PC-9 (cell line): Measurements from ENCODE around the gene MARCHF11. TPM values are rescaled to one million over a fixed set of nuclear protein-coding genes. Genes with fewer than 3 reads are reported as not detected.

ENCODE experiments used
- BruUV-seq: library from RNA; stranded (reverse); fragments of 400-500 nt; replicated peaks from 2 replicates; lab custom pipeline; 2021; lab: Mats Ljungman, UMichigan
- CTCF ChIA-PET: fragments of 300-600 bp; sonication (Branson Sonifier 250); formaldehyde crosslinking; loops from one replicate; lab custom pipeline; 2022; ENCODE audit warnings: antibody characterized with exemption; lab: Charles Lee
- POLR2A ChIA-PET: fragments of 300-600 bp; sonication (Branson Sonifier 250); formaldehyde crosslinking; loops from one replicate; lab custom pipeline; 2022; ENCODE audit warnings: antibody characterized with exemption; ENCODE audit not compliant: unreplicated experiment; lab: Charles Lee
- DNase-seq, 2 experiments: peaks; one replicate each; pipeline versions ENCODE4 v3.0.0 to v3.0.0-alpha.2; 2015 to 2022; ENCODE audit warnings: mixed read lengths in 1 of 2
- H2AFZ ChIP-seq: fragments of 200-600 bp; sonication (generic); 2 replicates; pipeline ENCODE4 v1.8.1; 2017; ENCODE audit warnings: antibody characterized with exemption
- H3F3A ChIP-seq: fragments of 200-600 bp; sonication (generic); 2 replicates; pipeline ENCODE4 v1.8.1; 2017; ENCODE audit warnings: antibody characterized with exemption, mild to moderate bottlenecking, low read depth; ENCODE audit not compliant: insufficient read depth
- H3K27ac ChIP-seq: fragments of 200-600 bp; sonication (generic); 2 replicates; pipeline ENCODE4 v1.6.1; 2016; ENCODE audit warnings: mixed run types
- H3K27me3 ChIP-seq: fragments of 200-600 bp; sonication (generic); 2 replicates; pipeline ENCODE4 v1.6.1; 2016; ENCODE audit warnings: low read depth, mixed run types; ENCODE audit not compliant: insufficient read depth
- H3K36me3 ChIP-seq: fragments of 200-600 bp; sonication (generic); 2 replicates; pipeline ENCODE4 v1.6.1; 2016; ENCODE audit warnings: low read depth, mixed run types
- H3K4me1 ChIP-seq: fragments of 200-600 bp; sonication (generic); replicated peaks from 2 replicates; pipeline ENCODE4 v1.6.1; 2016; ENCODE audit warnings: mixed run types; ENCODE audit not compliant: insufficient read depth
- H3K4me2 ChIP-seq: fragments of 200-600 bp; sonication (generic); 2 replicates; pipeline ENCODE4 v1.6.1; 2017; ENCODE audit warnings: mixed run types
- H3K4me3 ChIP-seq: fragments of 200-600 bp; sonication (generic); 2 replicates; pipeline ENCODE4 v1.6.1; 2016; ENCODE audit warnings: mixed run types
- H3K79me2 ChIP-seq: fragments of 200-600 bp; sonication (generic); 2 replicates; pipeline ENCODE4 v1.6.1; 2017; ENCODE audit warnings: low read depth, mixed run types
- H3K9me2 ChIP-seq: fragments of 200-600 bp; sonication (generic); 2 replicates; pipeline ENCODE4 v1.8.1; 2017; ENCODE audit warnings: mild to moderate bottlenecking; ENCODE audit not compliant: insufficient read depth
- H3K9me3 ChIP-seq: fragments of 200-600 bp; sonication (generic); 2 replicates; pipeline ENCODE4 v1.8.1; 2016; ENCODE audit warnings: low read depth; ENCODE audit not compliant: insufficient read depth
- H4K20me1 ChIP-seq: fragments of 200-600 bp; sonication (generic); 2 replicates; pipeline ENCODE4 v1.8.1; 2017; ENCODE audit not compliant: insufficient read depth
- CTCF ChIP-seq: fragments of 200-600 bp; sonication (generic); conservative IDR thresholded peaks from 2 replicates; pipeline ENCODE4 v1.6.1; 2017; ENCODE audit warnings: mixed run types, antibody characterized with exemption, mild to moderate bottlenecking, moderate library complexity
- EZH2 ChIP-seq: fragments of 200-600 bp; sonication (generic); IDR thresholded peaks from 2 replicates; pipeline ENCODE4 v1.8.0; 2017; ENCODE audit warnings: antibody characterized with exemption, low read depth
- intact Hi-C: fragments of 100-400 bp; cut with micrococcal nuclease; formaldehyde crosslinking; loops from one replicate; pipeline ENCODE4 v1.10.0; 2022; ENCODE audit not compliant: unreplicated experiment
- total RNA-seq: library from RNA; stranded (reverse); gene quantifications from 2 replicates; pipeline ENCODE4 v1.2.3, GENCODE V29; 2021

Gene MARCHF11
- total RNA-seq, 1 experiment from 2014 or later = not detected

GRCh38 chr5:16156152-16156551 lies 23.4 kb downstream of the MARCHF11 start:
- no peaks in the 10 kb centered on the region for H4K20me1 ChIP-seq
- ChIA-PET CTCF (no interaction called here), POLR2A (no interaction called here)
- no peak for DNase-seq
- no peaks in the 10 kb centered on the region for H3K36me3 ChIP-seq
- no peaks in the 10 kb centered on the region for H3K9me3 ChIP-seq
- H3F3A ChIP-seq = no peaks in the 10 kb centered on the region
- TF ChIP-seq CTCF (no peak), EZH2 (no peak)
- no peak overlapping the region for H3K27ac ChIP-seq
- intact Hi-C loops = no loop called here
- no peaks in the 10 kb centered on the region for H3K4me1 ChIP-seq
- H3K79me2 ChIP-seq = no peaks in the 10 kb centered on the region
- H2AFZ ChIP-seq = no peak overlapping the region
- no peak overlapping the region for H3K4me2 ChIP-seq
- no TSS peak for BruUV-seq
- H3K9me2 ChIP-seq = peaks cover 5% of the 10 kb centered on the region; the same call in 1 of the 2 replicates
- H3K27me3 ChIP-seq = no peaks in the 10 kb centered on the region
- no peak overlapping the region for H3K4me3 ChIP-seq

GRCh38 chr5:16152601-16153568 lies 26.7 kb downstream of the MARCHF11 start:
- Histone ChIP-seq H3K4me1 (no peaks in the 10 kb centered on the region), H3K27ac (no peak overlapping the region), H3K27me3 (no peaks in the 10 kb centered on the region), H3K79me2 (no peaks in the 10 kb centered on the region), H3K9me3 (no peaks in the 10 kb centered on the region), H3K4me2 (no peak overlapping the region), H3K4me3 (no peak overlapping the region), H2AFZ (no peak overlapping the region), H3K36me3 (no peaks in the 10 kb centered on the region), H4K20me1 (no peaks in the 10 kb centered on the region), H3F3A (no peaks in the 10 kb centered on the region), H3K9me2 (peaks cover 5% of the 10 kb centered on the region; the same call in 1 of the 2 replicates)
- CTCF ChIA-PET = no interaction called here
- no TSS peak for BruUV-seq
- no peak for TF ChIP-seq CTCF
- no peak for TF ChIP-seq EZH2
- POLR2A ChIA-PET = no interaction called here
- no peak for DNase-seq
- intact Hi-C loops = no loop called here

DNA sequence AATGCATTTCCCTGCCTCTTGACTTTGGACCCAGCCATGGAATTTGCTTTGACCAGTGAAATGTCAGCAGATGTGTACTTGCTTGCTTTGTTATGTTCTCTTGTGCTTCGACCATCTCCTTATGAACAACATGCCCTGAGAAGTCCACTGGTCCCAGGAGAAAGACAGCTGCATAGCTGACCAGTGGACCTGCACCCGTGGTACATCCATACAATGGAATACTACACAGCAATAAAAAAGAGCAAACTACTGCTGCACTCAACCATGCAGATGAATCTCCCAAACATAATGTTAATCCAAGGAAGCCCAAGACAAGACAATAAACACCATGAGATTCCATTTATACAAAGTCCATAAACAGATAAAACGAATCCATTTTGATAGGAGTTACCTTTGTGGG lies 30.0 kb downstream of the MARCHF11 start:
- no peaks in the 10 kb centered on the region for H3K9me2 ChIP-seq
- ChIA-PET CTCF (no interaction called here), POLR2A (no interaction called here)
- H3K4me2 ChIP-seq = no peak overlapping the region
- intact Hi-C loops = no loop called here
- no peaks in the 10 kb centered on the region for H3K27me3 ChIP-seq
- no peak overlapping the region for H2AFZ ChIP-seq
- no peaks in the 10 kb centered on the region for H3K9me3 ChIP-seq
- H3K36me3 ChIP-seq = no peaks in the 10 kb centered on the region
- no peak overlapping the region for H3K27ac ChIP-seq
- no peak overlapping the region for H3K4me3 ChIP-seq
- DNase-seq = no peak
- H4K20me1 ChIP-seq = no peaks in the 10 kb centered on the region
- no peaks in the 10 kb centered on the region for H3K79me2 ChIP-seq
- TF ChIP-seq CTCF (no peak), EZH2 (no peak)
- no peaks in the 10 kb centered on the region for H3K4me1 ChIP-seq
- no TSS peak for BruUV-seq
- H3F3A ChIP-seq = no peaks in the 10 kb centered on the region
